Measurements from ENCODE around the gene NEK1. TPM values are rescaled to one million over a fixed set of nuclear protein-coding genes. Genes with fewer than 3 reads are reported as not detected.

NEK1 gene
- polyA plus RNA-seq, 1 donor (not counting 4 experiments of a cell fraction or from before 2014, with no cell fraction given), result 7.8 TPM

- Histone ChIP-seq H3K9me3 (ENCODE audit: control insufficient read depth, low read depth, low read length) (no peaks in the 10 kb centered on the region), H3K9ac (ENCODE audit: control insufficient read depth, extremely low read depth, insufficient read depth, low read length) (no peak overlapping the region), H3K27ac (ENCODE audit: control insufficient read depth, insufficient read depth, low read length) (no peak overlapping the region), H3K4me1 (ENCODE audit: control insufficient read depth, extremely low read depth, insufficient read depth, low read length) (peaks cover 12% of the 10 kb centered on the region), H3K4me3 (ENCODE audit: control insufficient read depth in 2 of 3, extremely low read depth in 1 of 3, insufficient read depth in 2 of 3, low read depth in 1 of 3, low read length in 3 of 3) (no peak overlapping the region), H3K36me3 (ENCODE audit: control insufficient read depth in 2 of 2, extremely low read depth in 1 of 2, insufficient read depth in 2 of 2, low read length in 2 of 2) (peaks cover 0 to 3% of the 10 kb centered on the region in 2 experiments), H2AFZ (ENCODE audit: control insufficient read depth, low read length) (no peak overlapping the region), H3K9me1 (ENCODE audit: control insufficient read depth, extremely low read depth, insufficient read depth, low read length) (no peaks in the 10 kb centered on the region), H3K79me2 (ENCODE audit: control insufficient read depth, insufficient read depth, low read length) (peaks cover 12% of the 10 kb centered on the region), H3K4me2 (ENCODE audit: control insufficient read depth, extremely low read depth, insufficient read depth, low read depth, low read length) (no peak overlapping the region), H4K20me1 (ENCODE audit: control insufficient read depth, extremely low read depth, insufficient read depth, low read length) (no peaks in the 10 kb centered on the region), H3K27me3 (ENCODE audit: control insufficient read depth, extremely low read depth, insufficient read depth, low read length) (no peaks in the 10 kb centered on the region)
- no peak for TF ChIP-seq EZH2 (IDR thresholded peaks at IDR 0.05; ENCODE audit: low read length)
- TF ChIP-seq, protein P1, sequence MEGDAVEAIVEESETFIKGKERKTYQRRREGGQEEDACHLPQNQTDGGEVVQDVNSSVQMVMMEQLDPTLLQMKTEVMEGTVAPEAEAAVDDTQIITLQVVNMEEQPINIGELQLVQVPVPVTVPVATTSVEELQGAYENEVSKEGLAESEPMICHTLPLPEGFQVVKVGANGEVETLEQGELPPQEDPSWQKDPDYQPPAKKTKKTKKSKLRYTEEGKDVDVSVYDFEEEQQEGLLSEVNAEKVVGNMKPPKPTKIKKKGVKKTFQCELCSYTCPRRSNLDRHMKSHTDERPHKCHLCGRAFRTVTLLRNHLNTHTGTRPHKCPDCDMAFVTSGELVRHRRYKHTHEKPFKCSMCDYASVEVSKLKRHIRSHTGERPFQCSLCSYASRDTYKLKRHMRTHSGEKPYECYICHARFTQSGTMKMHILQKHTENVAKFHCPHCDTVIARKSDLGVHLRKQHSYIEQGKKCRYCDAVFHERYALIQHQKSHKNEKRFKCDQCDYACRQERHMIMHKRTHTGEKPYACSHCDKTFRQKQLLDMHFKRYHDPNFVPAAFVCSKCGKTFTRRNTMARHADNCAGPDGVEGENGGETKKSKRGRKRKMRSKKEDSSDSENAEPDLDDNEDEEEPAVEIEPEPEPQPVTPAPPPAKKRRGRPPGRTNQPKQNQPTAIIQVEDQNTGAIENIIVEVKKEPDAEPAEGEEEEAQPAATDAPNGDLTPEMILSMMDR (optimal IDR thresholded peaks at IDR 0.05 in 1 of 3, IDR thresholded peaks at IDR 0.05 in 1 of 3, conservative IDR thresholded peaks at IDR 0.05 in 1 of 3; ENCODE audit: extremely low read depth in 1 of 3, insufficient read depth in 2 of 3, low read length in 3 of 3), result no peak
- no peak for DNase-seq (ENCODE audit: low read depth, low spot score)
- no peak for FAIRE-seq
- dilution Hi-C loops (cut with MboI; ENCODE audit: extremely low pct_ligation_motif_present, low sequenced_read_pairs), result no loop called here
Measured at GRCh38 chr4:169603312-169603711, 9.1 kb downstream of the NEK1 start.

- DNase-seq (ENCODE audit: low read depth, low spot score), result no peak
- no peak for TF ChIP-seq EZH2 (IDR thresholded peaks at IDR 0.05; ENCODE audit: low read length)
- TF ChIP-seq, protein P1 (optimal IDR thresholded peaks at IDR 0.05 in 1 of 3, IDR thresholded peaks at IDR 0.05 in 1 of 3, conservative IDR thresholded peaks at IDR 0.05 in 1 of 3; ENCODE audit: extremely low read depth in 1 of 3, insufficient read depth in 2 of 3, low read length in 3 of 3), result no peak
- H2AFZ ChIP-seq (ENCODE audit: control insufficient read depth, low read length), result no peak overlapping the region
- H3K36me3 ChIP-seq (ENCODE audit: control insufficient read depth in 2 of 2, extremely low read depth in 1 of 2, insufficient read depth in 2 of 2, low read length in 2 of 2), result peaks cover 0 to 3% of the 10 kb centered on the region in 2 experiments
- dilution Hi-C loops (cut with MboI; ENCODE audit: extremely low pct_ligation_motif_present, low sequenced_read_pairs), result no loop called here
- no peak overlapping the region for H3K9ac ChIP-seq (ENCODE audit: control insufficient read depth, extremely low read depth, insufficient read depth, low read length)
- H3K27ac ChIP-seq (ENCODE audit: control insufficient read depth, insufficient read depth, low read length), result no peak overlapping the region
- H3K4me1 ChIP-seq (ENCODE audit: control insufficient read depth, extremely low read depth, insufficient read depth, low read length), result peaks cover 12% of the 10 kb centered on the region
- no peak overlapping the region for H3K4me2 ChIP-seq (ENCODE audit: control insufficient read depth, extremely low read depth, insufficient read depth, low read depth, low read length)
- H3K27me3 ChIP-seq (ENCODE audit: control insufficient read depth, extremely low read depth, insufficient read depth, low read length), result no peaks in the 10 kb centered on the region
- H3K9me3 ChIP-seq (ENCODE audit: control insufficient read depth, low read depth, low read length), result no peaks in the 10 kb centered on the region
- no peak for FAIRE-seq
- no peak overlapping the region for H3K4me3 ChIP-seq (ENCODE audit: control insufficient read depth in 2 of 3, extremely low read depth in 1 of 3, insufficient read depth in 2 of 3, low read depth in 1 of 3, low read length in 3 of 3)
- H4K20me1 ChIP-seq (ENCODE audit: control insufficient read depth, extremely low read depth, insufficient read depth, low read length), result no peaks in the 10 kb centered on the region
- peaks cover 5% of the 10 kb centered on the region for H3K79me2 ChIP-seq (ENCODE audit: control insufficient read depth, insufficient read depth, low read length)
- no peaks in the 10 kb centered on the region for H3K9me1 ChIP-seq (ENCODE audit: control insufficient read depth, extremely low read depth, insufficient read depth, low read length)
Measured at GRCh38 chr4:169601016-169601771, 11.2 kb downstream of the NEK1 start.

All from keratinocyte (primary cell).